Measurements from ENCODE around the gene RIPOR3. TPM values are rescaled to one million over a fixed set of nuclear protein-coding genes. Genes with fewer than 3 reads are reported as not detected.

Gene RIPOR3
- total and polyA plus RNA-seq, 4 donors, result 5.6 to 90.3 (median 16.3) TPM

DNA sequence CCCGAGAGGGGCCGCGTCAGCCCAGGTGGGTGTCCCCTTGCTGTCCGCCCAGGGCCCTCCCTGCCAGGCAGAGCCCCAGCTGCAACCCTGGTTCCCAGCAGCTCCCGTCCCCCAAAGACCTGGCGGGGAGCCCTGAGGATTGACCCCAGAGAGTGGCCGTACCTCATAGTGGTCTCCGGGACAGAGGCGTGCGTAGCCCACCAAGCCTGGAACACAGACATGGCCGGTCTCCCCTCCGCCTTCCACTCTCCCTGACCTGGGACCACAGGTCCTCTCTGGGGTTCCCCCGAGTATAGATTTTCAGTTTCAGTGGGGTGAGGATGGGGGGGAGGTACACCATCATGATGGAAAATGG lies 82.6 kb downstream of the RIPOR3 start:
- 96% methylated on average over 13 of the region's 13 CpGs for WGBS
- Histone ChIP-seq H3K27ac (ENCODE audit: low read depth in 1 of 2, low read length in 2 of 2) (no peak overlapping the region), H3K36me3 (ENCODE audit: control insufficient read depth in 4 of 4, insufficient read depth in 3 of 4, low read depth in 1 of 4, low read length in 3 of 4) (no peaks in the 10 kb centered on the region), H3K27me3 (ENCODE audit: control insufficient read depth in 4 of 4, insufficient read depth in 4 of 4, low read length in 3 of 4) (no peaks in the 10 kb centered on the region), H3K9me3 (ENCODE audit: control insufficient read depth in 4 of 4, low read length in 3 of 4) (no peaks in the 10 kb centered on the region), H3K9ac (ENCODE audit: low read depth in 1 of 2, low read length in 2 of 2) (no peak overlapping the region), H3K4me3 (ENCODE audit: low read depth in 1 of 3, low read length in 3 of 3) (no peak overlapping the region), H3K4me1 (ENCODE audit: control insufficient read depth in 4 of 4, insufficient read depth in 4 of 4, low read length in 3 of 4) (peaks cover 0 to 5% (median 2%) of the 10 kb centered on the region in 4 donors)
- no peak for DNase-seq (ENCODE audit: low spot score)
- TF ChIP-seq GABPA (IDR thresholded peaks at IDR 0.05 in 1 of 2, conservative IDR thresholded peaks at IDR 0.05 in 1 of 2) (no peak), EGR1 (IDR thresholded peaks at IDR 0.05; ENCODE audit: low read depth in 2 of 2) (no peak), FOXA1 (IDR thresholded peaks at IDR 0.05) (no peak), FOXA2 (IDR thresholded peaks at IDR 0.05) (no peak), SP1 (IDR thresholded peaks at IDR 0.05) (no peak), MAX (IDR thresholded peaks at IDR 0.05) (no peak), REST (IDR thresholded peaks at IDR 0.05) (no peak), YY1 (IDR thresholded peaks at IDR 0.05) (no peak), CTCF (IDR thresholded peaks at IDR 0.05; ENCODE audit: low read depth, low read length, missing input control) (no peak)
- TF ChIP-seq, protein P1, sequence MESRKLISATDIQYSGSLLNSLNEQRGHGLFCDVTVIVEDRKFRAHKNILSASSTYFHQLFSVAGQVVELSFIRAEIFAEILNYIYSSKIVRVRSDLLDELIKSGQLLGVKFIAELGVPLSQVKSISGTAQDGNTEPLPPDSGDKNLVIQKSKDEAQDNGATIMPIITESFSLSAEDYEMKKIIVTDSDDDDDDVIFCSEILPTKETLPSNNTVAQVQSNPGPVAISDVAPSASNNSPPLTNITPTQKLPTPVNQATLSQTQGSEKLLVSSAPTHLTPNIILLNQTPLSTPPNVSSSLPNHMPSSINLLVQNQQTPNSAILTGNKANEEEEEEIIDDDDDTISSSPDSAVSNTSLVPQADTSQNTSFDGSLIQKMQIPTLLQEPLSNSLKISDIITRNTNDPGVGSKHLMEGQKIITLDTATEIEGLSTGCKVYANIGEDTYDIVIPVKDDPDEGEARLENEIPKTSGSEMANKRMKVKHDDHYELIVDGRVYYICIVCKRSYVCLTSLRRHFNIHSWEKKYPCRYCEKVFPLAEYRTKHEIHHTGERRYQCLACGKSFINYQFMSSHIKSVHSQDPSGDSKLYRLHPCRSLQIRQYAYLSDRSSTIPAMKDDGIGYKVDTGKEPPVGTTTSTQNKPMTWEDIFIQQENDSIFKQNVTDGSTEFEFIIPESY (IDR thresholded peaks at IDR 0.05), result no peak

DNA sequence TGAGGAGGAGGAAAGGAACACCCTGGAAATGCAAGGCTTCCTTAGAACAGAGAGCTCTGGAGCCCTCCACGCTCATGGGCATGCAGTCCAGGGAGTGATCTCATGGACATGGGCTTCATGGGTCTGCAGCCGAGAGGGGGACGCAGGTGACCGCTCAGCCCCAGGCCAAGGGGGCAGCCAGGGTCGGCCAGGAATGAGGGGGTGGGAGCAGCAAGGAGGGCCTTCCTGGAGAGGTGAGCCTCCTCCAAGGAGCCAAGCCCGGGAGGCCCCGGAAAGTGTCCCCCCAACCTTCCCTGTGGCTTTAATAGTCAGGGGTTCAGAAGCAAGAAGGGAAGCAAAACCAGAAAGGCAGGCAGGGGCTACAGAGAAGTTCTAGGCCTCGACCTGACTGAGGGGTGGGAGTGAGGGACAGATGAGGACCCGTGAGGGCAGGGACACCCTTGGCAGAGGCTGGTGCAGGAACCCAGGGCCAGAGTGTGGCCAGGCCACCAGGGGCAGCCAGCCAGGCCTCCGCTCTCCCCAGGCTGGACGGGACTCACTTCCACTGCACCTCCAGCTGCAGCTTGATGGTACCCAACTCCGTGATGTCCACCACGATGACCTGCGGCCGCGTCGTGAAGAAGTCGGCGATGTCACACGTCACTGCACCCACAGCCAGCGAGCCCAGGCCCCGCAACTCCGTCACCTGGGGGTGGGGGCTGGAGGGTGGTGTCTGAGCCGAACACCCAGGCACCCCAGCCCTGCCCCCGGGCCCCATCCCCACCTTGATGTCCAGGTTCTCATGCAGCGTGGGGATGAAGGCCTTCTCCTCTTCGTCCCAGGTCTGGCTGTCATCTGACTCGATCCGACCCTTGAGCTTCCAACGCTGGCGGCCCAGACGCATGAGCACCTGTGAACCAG lies 83.2 kb downstream of the RIPOR3 start:
- no peaks in the 10 kb centered on the region for H3K27me3 ChIP-seq (ENCODE audit: control insufficient read depth in 4 of 4, insufficient read depth in 4 of 4, low read length in 3 of 4)
- no peaks in the 10 kb centered on the region for H3K9me3 ChIP-seq (ENCODE audit: control insufficient read depth in 4 of 4, low read length in 3 of 4)
- H3K27ac ChIP-seq (ENCODE audit: low read depth in 1 of 2, low read length in 2 of 2), result no peak overlapping the region
- no peak overlapping the region for H3K9ac ChIP-seq (ENCODE audit: low read depth in 1 of 2, low read length in 2 of 2)
- H3K4me3 ChIP-seq (ENCODE audit: low read depth in 1 of 3, low read length in 3 of 3), result no peak overlapping the region
- WGBS, result 94% methylated on average over 32 of the region's 32 CpGs
- H3K4me1 ChIP-seq (ENCODE audit: control insufficient read depth in 4 of 4, insufficient read depth in 4 of 4, low read length in 3 of 4), result peaks cover 0 to 5% (median 2%) of the 10 kb centered on the region in 4 donors
- no peaks in the 10 kb centered on the region for H3K36me3 ChIP-seq (ENCODE audit: control insufficient read depth in 4 of 4, insufficient read depth in 3 of 4, low read depth in 1 of 4, low read length in 3 of 4)
- DNase-seq (ENCODE audit: low spot score), result no peak
- TF ChIP-seq FOXA1 (IDR thresholded peaks at IDR 0.05) (no peak), HNF4A (conservative IDR thresholded peaks at IDR 0.05) (no peak), HNF4G (IDR thresholded peaks at IDR 0.05) (no peak), NR2F2 (IDR thresholded peaks at IDR 0.05) (no peak), SP1 (IDR thresholded peaks at IDR 0.05) (no peak), JUND (IDR thresholded peaks at IDR 0.05) (no peak), CTCF (IDR thresholded peaks at IDR 0.05; ENCODE audit: low read depth, low read length, missing input control) (no peak), REST (IDR thresholded peaks at IDR 0.05) (no peak), RAD21 (IDR thresholded peaks at IDR 0.05) (no peak), EGR1 (IDR thresholded peaks at IDR 0.05; ENCODE audit: low read depth in 2 of 2) (no peak), FOXA2 (IDR thresholded peaks at IDR 0.05) (no peak), RXRA (IDR thresholded peaks at IDR 0.05) (no peak), YY1 (IDR thresholded peaks at IDR 0.05) (no peak)

Data from liver (tissue), 9 donors.